Activated CD4-positive, alpha-beta T cell treated with anti-CD3 and anti-CD28 coated beads, Interleukin-2, amount 50 U/mL, for 4 hours (primary cell): Measurements from ENCODE around the gene NPC1.
A peak's percentile ranks its signal among the peaks of the same experiment; 100 is the strongest.
"Not testable (repeated sequence)": the region's sequence is repeated elsewhere in the genome, so short reads cannot be mapped to it uniquely, and the experiment has no call there.

Experiments used
- DNase-seq, 2 experiments: peaks; one replicate each; pipeline ENCODE4 v3.0.0-alpha.2; 2020

NPC1 gene

GRCh38 chr18:23573626-23574431 is 12.5 kb downstream of the NPC1 start:
- peak; percentile 29 to 39 for DNase-seq

GRCh38 chr18:23573020-23573419 is 13.3 kb downstream of the NPC1 start:
- no peak for DNase-seq

- no peak for DNase-seq
Observed at GRCh38 chr18:23572570-23572969, 13.7 kb downstream of the NPC1 start.

GRCh38 chr18:23572012-23572411 is 14.3 kb downstream of the NPC1 start:
- DNase-seq, result no peak

- no peak for DNase-seq
Observed at GRCh38 chr18:23570912-23571504, 15.3 kb downstream of the NPC1 start.

GRCh38 chr18:23569299-23570063 is 16.8 kb downstream of the NPC1 start:
- DNase-seq, result no peak

GRCh38 chr18:23568281-23569138 is 17.8 kb downstream of the NPC1 start:
- DNase-seq, result no peak

- DNase-seq, result no peak
Observed at GRCh38 chr18:23567671-23568070, 18.6 kb downstream of the NPC1 start.

GRCh38 chr18:23565916-23566547 is 20.3 kb downstream of the NPC1 start:
- DNase-seq, result no peak

- DNase-seq, result no peak
Observed at GRCh38 chr18:23563377-23564043, 22.8 kb downstream of the NPC1 start.

- DNase-seq, result no peak
Observed at GRCh38 chr18:23560186-23560585, 26.1 kb downstream of the NPC1 start.

GRCh38 chr18:23557511-23557910 is 28.8 kb downstream of the NPC1 start:
- not testable (repeated sequence) for DNase-seq

GRCh38 chr18:23556145-23556780 is 30.0 kb downstream of the NPC1 start:
- no peak for DNase-seq

- DNase-seq, result no peak
Observed at GRCh38 chr18:23553887-23554286, 32.4 kb downstream of the NPC1 start.

GRCh38 chr18:23552505-23552904 is 33.8 kb downstream of the NPC1 start:
- DNase-seq, result no peak

- no peak for DNase-seq
Observed at GRCh38 chr18:23551978-23552377, 34.3 kb downstream of the NPC1 start.

- no peak for DNase-seq
Observed at GRCh38 chr18:23550898-23551297, 35.4 kb downstream of the NPC1 start.

GRCh38 chr18:23548719-23549118 is 37.6 kb downstream of the NPC1 start:
- no peak for DNase-seq

GRCh38 chr18:23548275-23548674 is 38.0 kb downstream of the NPC1 start:
- no peak for DNase-seq

- no peak for DNase-seq
Observed at GRCh38 chr18:23547846-23548245, 38.5 kb downstream of the NPC1 start.

- no peak for DNase-seq
Observed at GRCh38 chr18:23547306-23547705, 39.0 kb downstream of the NPC1 start.
